ENCODE results near the gene TSPAN6.
A peak's percentile ranks its signal among the peaks of the same experiment; 100 is the strongest.

DNA sequence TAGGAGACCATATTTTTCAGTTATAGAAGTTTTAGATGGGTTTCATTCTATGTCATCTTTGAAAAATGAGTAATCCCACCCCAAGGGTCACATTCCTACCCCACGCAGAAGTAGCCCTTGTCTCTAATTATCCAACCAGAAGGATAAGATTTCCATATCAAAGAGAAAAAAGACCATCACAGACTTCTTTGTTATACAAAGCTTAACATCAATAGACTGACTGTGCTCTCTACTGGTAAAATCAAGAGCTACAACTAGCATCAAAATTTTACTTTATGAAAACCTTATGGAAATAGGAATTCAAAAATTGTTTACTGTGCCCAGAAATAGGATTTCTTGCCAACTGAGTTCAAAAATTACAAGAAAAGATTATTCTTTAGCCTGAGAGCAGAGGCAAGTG lies 27.0 kb downstream of the TSPAN6 start:
- TF ChIP-seq, protein P1, sequence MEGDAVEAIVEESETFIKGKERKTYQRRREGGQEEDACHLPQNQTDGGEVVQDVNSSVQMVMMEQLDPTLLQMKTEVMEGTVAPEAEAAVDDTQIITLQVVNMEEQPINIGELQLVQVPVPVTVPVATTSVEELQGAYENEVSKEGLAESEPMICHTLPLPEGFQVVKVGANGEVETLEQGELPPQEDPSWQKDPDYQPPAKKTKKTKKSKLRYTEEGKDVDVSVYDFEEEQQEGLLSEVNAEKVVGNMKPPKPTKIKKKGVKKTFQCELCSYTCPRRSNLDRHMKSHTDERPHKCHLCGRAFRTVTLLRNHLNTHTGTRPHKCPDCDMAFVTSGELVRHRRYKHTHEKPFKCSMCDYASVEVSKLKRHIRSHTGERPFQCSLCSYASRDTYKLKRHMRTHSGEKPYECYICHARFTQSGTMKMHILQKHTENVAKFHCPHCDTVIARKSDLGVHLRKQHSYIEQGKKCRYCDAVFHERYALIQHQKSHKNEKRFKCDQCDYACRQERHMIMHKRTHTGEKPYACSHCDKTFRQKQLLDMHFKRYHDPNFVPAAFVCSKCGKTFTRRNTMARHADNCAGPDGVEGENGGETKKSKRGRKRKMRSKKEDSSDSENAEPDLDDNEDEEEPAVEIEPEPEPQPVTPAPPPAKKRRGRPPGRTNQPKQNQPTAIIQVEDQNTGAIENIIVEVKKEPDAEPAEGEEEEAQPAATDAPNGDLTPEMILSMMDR (IDR thresholded peaks at IDR 0.05; ENCODE audit: low read depth, low read length), result peak; percentile 51
- no peak for TF ChIP-seq EZH2phosphoT487 (IDR thresholded peaks at IDR 0.05; ENCODE audit: low read depth)

All from OCI-LY3 (cell line).